Measurements from ENCODE around the gene ATP9B. TPM values are rescaled to one million over a fixed set of nuclear protein-coding genes. Genes with fewer than 3 reads are reported as not detected.
"Not testable (repeated sequence)": the region's sequence is repeated elsewhere in the genome, so short reads cannot be mapped to it uniquely, and the experiment has no call there.

ATP9B gene
- total RNA-seq, 1 experiment from 2014 or later = 17.8 TPM

- Histone ChIP-seq H3K4me3 (replicated peaks in 1 of 2; ENCODE audit: low read depth in 1 of 2, low read length in 2 of 2) (no peak overlapping the region), H3K27ac (ENCODE audit: low read depth, low read length) (no peak overlapping the region; the same call in 1 of the 2 replicates), H3K9ac (ENCODE audit: low read length) (no peak overlapping the region), H3K9me2 (ENCODE audit: insufficient read depth) (no peaks in the 10 kb centered on the region), H3K9me3 (ENCODE audit: control insufficient read depth in 1 of 2, insufficient read depth in 1 of 2, low read depth in 1 of 2, low read length in 2 of 2) (peaks cover 7 to 12% of the 10 kb centered on the region in 2 experiments; a peak in 2 of 4 replicates), H3K79me2 (ENCODE audit: insufficient read depth, low read length) (no peaks in the 10 kb centered on the region), H3K27me3 (ENCODE audit: insufficient read depth, low read length) (no peaks in the 10 kb centered on the region), H3K36me3 (ENCODE audit: control insufficient read depth in 1 of 2, insufficient read depth in 2 of 2, low read length in 2 of 2) (no peaks in the 10 kb centered on the region), H4K20me1 (ENCODE audit: insufficient read depth) (no peaks in the 10 kb centered on the region), H3K4me2 (ENCODE audit: low read length) (no peak overlapping the region), H3K4me1 (ENCODE audit: control insufficient read depth in 1 of 2, insufficient read depth in 2 of 2, low read length in 2 of 2) (no peaks in the 10 kb centered on the region), H2AFZ (ENCODE audit: low read depth, low read length, poor library complexity, severe bottlenecking) (no peak overlapping the region)
- ChIA-PET RAD21 (ENCODE audit: low non-redundant PET in 1 of 2, low total read pairs in 2 of 2, uncharacterized antibody in 2 of 2, unreplicated experiment in 2 of 2) (no interaction called here), CTCF (no interaction called here), POLR2A (no interaction called here)
- DNase-seq (ENCODE audit: low read depth, low spot score) (no peak), ATAC-seq (no peak)
- no peak for TF ChIP-seq EGR1 (IDR thresholded peaks at IDR 0.05; ENCODE audit: low read depth)
- no peak for TF ChIP-seq SP1 (IDR thresholded peaks at IDR 0.05; ENCODE audit: low read depth)
- TF ChIP-seq POLR2AphosphoS5 (IDR thresholded peaks at IDR 0.05; ENCODE audit: low read depth, low read length) = no peak
- TF ChIP-seq ZBTB33 (IDR thresholded peaks at IDR 0.05; ENCODE audit: extremely low read depth, insufficient replicate concordance, low read length) = no peak
- no peak for TF ChIP-seq POLR2A (IDR thresholded peaks at IDR 0.05; ENCODE audit: borderline replicate concordance, extremely low read depth, insufficient read depth, insufficient read length)
- no peak for TF ChIP-seq REST (IDR thresholded peaks at IDR 0.05; ENCODE audit: low read depth)
- TF ChIP-seq ELF1 (IDR thresholded peaks at IDR 0.05; ENCODE audit: borderline replicate concordance, low read depth) = no peak
- no peak for TF ChIP-seq SIN3A (IDR thresholded peaks at IDR 0.05; ENCODE audit: low read depth)
- no peak for TF ChIP-seq ZFX (IDR thresholded peaks at IDR 0.05)
- TF ChIP-seq FOSL1 (IDR thresholded peaks at IDR 0.05; ENCODE audit: low read depth) = no peak
- TF ChIP-seq CEBPB (IDR thresholded peaks at IDR 0.05; ENCODE audit: low read depth) = no peak
- no peak for TF ChIP-seq EZH2phosphoT487 (IDR thresholded peaks at IDR 0.05; ENCODE audit: borderline replicate concordance)
- TF ChIP-seq CBX3 (IDR thresholded peaks at IDR 0.05; ENCODE audit: low read depth) = no peak
- no peak for TF ChIP-seq ATF3 (IDR thresholded peaks at IDR 0.05)
- TF ChIP-seq EZH2 (IDR thresholded peaks at IDR 0.05) = no peak
- no peak for TF ChIP-seq SRF (IDR thresholded peaks at IDR 0.05; ENCODE audit: low read depth)
- no peak for TF ChIP-seq RAD21 (IDR thresholded peaks at IDR 0.05; ENCODE audit: low read depth)
- TF ChIP-seq ZNF274 (IDR thresholded peaks at IDR 0.05; ENCODE audit: low read depth, low read length) = no peak
- no TSS peak for BruUV-seq (replicated peaks)
- intact Hi-C loops (cut with micrococcal nuclease) = no loop called here
Measured at GRCh38 chr18:79327199-79327721, 258.1 kb downstream of the ATP9B start.

GRCh38 chr18:79327915-79328314, 258.7 kb downstream of the ATP9B start:
- H3K27me3 ChIP-seq (ENCODE audit: insufficient read depth, low read length); H3K9ac ChIP-seq (ENCODE audit: low read length); CTCF ChIA-PET; DNase-seq (ENCODE audit: low read depth, low spot score); H4K20me1 ChIP-seq (ENCODE audit: insufficient read depth); BruUV-seq (replicated peaks); H3K27ac ChIP-seq (ENCODE audit: low read depth, low read length); H3K9me2 ChIP-seq (ENCODE audit: insufficient read depth); POLR2A ChIA-PET; ATAC-seq; H3K4me3 ChIP-seq (replicated peaks in 1 of 2; ENCODE audit: low read depth in 1 of 2, low read length in 2 of 2); H3K4me2 ChIP-seq (ENCODE audit: low read length); intact Hi-C loops (cut with micrococcal nuclease); RAD21 ChIA-PET (ENCODE audit: low non-redundant PET in 1 of 2, low total read pairs in 2 of 2, uncharacterized antibody in 2 of 2, unreplicated experiment in 2 of 2); H3K36me3 ChIP-seq (ENCODE audit: control insufficient read depth in 1 of 2, insufficient read depth in 2 of 2, low read length in 2 of 2); H2AFZ ChIP-seq (ENCODE audit: low read depth, low read length, poor library complexity, severe bottlenecking); H3K79me2 ChIP-seq (ENCODE audit: insufficient read depth, low read length); H3K4me1 ChIP-seq (ENCODE audit: control insufficient read depth in 1 of 2, insufficient read depth in 2 of 2, low read length in 2 of 2): not testable (repeated sequence)
- H3K9me3 ChIP-seq (ENCODE audit: control insufficient read depth in 1 of 2, insufficient read depth in 1 of 2, low read depth in 1 of 2, low read length in 2 of 2) = peaks cover 7 to 12% of the 10 kb centered on the region in 2 experiments; a peak in 2 of 4 replicates

All from HCT116 (cell line).